Measurements from ENCODE around the gene CDH6.

Gene CDH6

GRCh38 chr5:31237174-31237573, 43.7 kb downstream of the CDH6 start:
- H3K4me3 ChIP-seq (ENCODE audit: low read length): no peak overlapping the region
- DNase-seq (ENCODE audit: low read depth): peak; percentile 36
- peak; percentile 24; the same call in 1 of the 2 replicates for TF ChIP-seq CTCF (conservative IDR thresholded peaks at IDR 0.05; ENCODE audit: low read length)

GRCh38 chr5:31238497-31238896, 45.0 kb downstream of the CDH6 start:
- no peak for TF ChIP-seq CTCF (conservative IDR thresholded peaks at IDR 0.05; ENCODE audit: low read length)
- no peak for DNase-seq (ENCODE audit: low read depth)
- no peak overlapping the region for H3K4me3 ChIP-seq (ENCODE audit: low read length)

GRCh38 chr5:31244921-31245320, 51.4 kb downstream of the CDH6 start:
- no peak for DNase-seq (ENCODE audit: low read depth)
- no peak for TF ChIP-seq CTCF (conservative IDR thresholded peaks at IDR 0.05; ENCODE audit: low read length)
- no peak overlapping the region for H3K4me3 ChIP-seq (ENCODE audit: low read length)

GRCh38 chr5:31247381-31247780, 53.9 kb downstream of the CDH6 start:
- no peak for DNase-seq (ENCODE audit: low read depth)
- no peak for TF ChIP-seq CTCF (conservative IDR thresholded peaks at IDR 0.05; ENCODE audit: low read length)
- no peak overlapping the region for H3K4me3 ChIP-seq (ENCODE audit: low read length)

GRCh38 chr5:31250201-31250600, 56.7 kb downstream of the CDH6 start:
- DNase-seq (ENCODE audit: low read depth): no peak
- no peak for TF ChIP-seq CTCF (conservative IDR thresholded peaks at IDR 0.05; ENCODE audit: low read length)
- no peak overlapping the region for H3K4me3 ChIP-seq (ENCODE audit: low read length)

- H3K4me3 ChIP-seq (ENCODE audit: low read length): no peak overlapping the region
- no peak for TF ChIP-seq CTCF (conservative IDR thresholded peaks at IDR 0.05; ENCODE audit: low read length)
- no peak for DNase-seq (ENCODE audit: low read depth)
Observed at GRCh38 chr5:31251032-31251431, 57.5 kb downstream of the CDH6 start.

- DNase-seq (ENCODE audit: low read depth): no peak
- no peak overlapping the region for H3K4me3 ChIP-seq (ENCODE audit: low read length)
- TF ChIP-seq CTCF (conservative IDR thresholded peaks at IDR 0.05; ENCODE audit: low read length): no peak
Observed at GRCh38 chr5:31255041-31255440, 61.6 kb downstream of the CDH6 start.
